ENCODE measurements around the gene LYZL1.

The LYZL1 gene

GRCh38 chr10:29254123-29255046, 34.5 kb upstream of the LYZL1 start:
- no peak for TF ChIP-seq POLR2AphosphoS5 (IDR thresholded peaks at IDR 0.05; ENCODE audit: low read depth, low read length)
- no peak for TF ChIP-seq SIN3A (IDR thresholded peaks at IDR 0.05; ENCODE audit: borderline replicate concordance, insufficient read depth, low read length)
- TF ChIP-seq, protein P1, sequence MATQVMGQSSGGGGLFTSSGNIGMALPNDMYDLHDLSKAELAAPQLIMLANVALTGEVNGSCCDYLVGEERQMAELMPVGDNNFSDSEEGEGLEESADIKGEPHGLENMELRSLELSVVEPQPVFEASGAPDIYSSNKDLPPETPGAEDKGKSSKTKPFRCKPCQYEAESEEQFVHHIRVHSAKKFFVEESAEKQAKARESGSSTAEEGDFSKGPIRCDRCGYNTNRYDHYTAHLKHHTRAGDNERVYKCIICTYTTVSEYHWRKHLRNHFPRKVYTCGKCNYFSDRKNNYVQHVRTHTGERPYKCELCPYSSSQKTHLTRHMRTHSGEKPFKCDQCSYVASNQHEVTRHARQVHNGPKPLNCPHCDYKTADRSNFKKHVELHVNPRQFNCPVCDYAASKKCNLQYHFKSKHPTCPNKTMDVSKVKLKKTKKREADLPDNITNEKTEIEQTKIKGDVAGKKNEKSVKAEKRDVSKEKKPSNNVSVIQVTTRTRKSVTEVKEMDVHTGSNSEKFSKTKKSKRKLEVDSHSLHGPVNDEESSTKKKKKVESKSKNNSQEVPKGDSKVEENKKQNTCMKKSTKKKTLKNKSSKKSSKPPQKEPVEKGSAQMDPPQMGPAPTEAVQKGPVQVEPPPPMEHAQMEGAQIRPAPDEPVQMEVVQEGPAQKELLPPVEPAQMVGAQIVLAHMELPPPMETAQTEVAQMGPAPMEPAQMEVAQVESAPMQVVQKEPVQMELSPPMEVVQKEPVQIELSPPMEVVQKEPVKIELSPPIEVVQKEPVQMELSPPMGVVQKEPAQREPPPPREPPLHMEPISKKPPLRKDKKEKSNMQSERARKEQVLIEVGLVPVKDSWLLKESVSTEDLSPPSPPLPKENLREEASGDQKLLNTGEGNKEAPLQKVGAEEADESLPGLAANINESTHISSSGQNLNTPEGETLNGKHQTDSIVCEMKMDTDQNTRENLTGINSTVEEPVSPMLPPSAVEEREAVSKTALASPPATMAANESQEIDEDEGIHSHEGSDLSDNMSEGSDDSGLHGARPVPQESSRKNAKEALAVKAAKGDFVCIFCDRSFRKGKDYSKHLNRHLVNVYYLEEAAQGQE (IDR thresholded peaks at IDR 0.05; ENCODE audit: insufficient read depth in 1 of 2, low read depth in 2 of 2, low read length in 2 of 2) = no peak
- TF ChIP-seq TAF1 (IDR thresholded peaks at IDR 0.05; ENCODE audit: borderline replicate concordance, insufficient read depth, low read length) = no peak
- no peak for TF ChIP-seq FOXP2 (optimal IDR thresholded peaks at IDR 0.05; ENCODE audit: borderline replicate concordance, extremely low read depth, extremely low read length, insufficient read depth)

GRCh38 chr10:29255104-29255503, 33.8 kb upstream of the LYZL1 start:
- no peak for TF ChIP-seq TAF1 (IDR thresholded peaks at IDR 0.05; ENCODE audit: borderline replicate concordance, insufficient read depth, low read length)
- no peak for TF ChIP-seq FOXP2 (optimal IDR thresholded peaks at IDR 0.05; ENCODE audit: borderline replicate concordance, extremely low read depth, extremely low read length, insufficient read depth)
- no peak for TF ChIP-seq SIN3A (IDR thresholded peaks at IDR 0.05; ENCODE audit: borderline replicate concordance, insufficient read depth, low read length)

GRCh38 chr10:29256019-29256418, 32.9 kb upstream of the LYZL1 start:
- TF ChIP-seq, protein P1 (IDR thresholded peaks at IDR 0.05; ENCODE audit: insufficient read depth in 1 of 2, low read depth in 2 of 2, low read length in 2 of 2) = no peak
- no peak for TF ChIP-seq SIN3A (IDR thresholded peaks at IDR 0.05; ENCODE audit: borderline replicate concordance, insufficient read depth, low read length)
- no peak for TF ChIP-seq TAF1 (IDR thresholded peaks at IDR 0.05; ENCODE audit: borderline replicate concordance, insufficient read depth, low read length)
- no peak for TF ChIP-seq FOXP2 (optimal IDR thresholded peaks at IDR 0.05; ENCODE audit: borderline replicate concordance, extremely low read depth, extremely low read length, insufficient read depth)
- no peak for TF ChIP-seq POLR2AphosphoS5 (IDR thresholded peaks at IDR 0.05; ENCODE audit: low read depth, low read length)

- TF ChIP-seq SIN3A (IDR thresholded peaks at IDR 0.05; ENCODE audit: borderline replicate concordance, insufficient read depth, low read length) = no peak
Observed at GRCh38 chr10:29256586-29256985, 32.3 kb upstream of the LYZL1 start.

DNA sequence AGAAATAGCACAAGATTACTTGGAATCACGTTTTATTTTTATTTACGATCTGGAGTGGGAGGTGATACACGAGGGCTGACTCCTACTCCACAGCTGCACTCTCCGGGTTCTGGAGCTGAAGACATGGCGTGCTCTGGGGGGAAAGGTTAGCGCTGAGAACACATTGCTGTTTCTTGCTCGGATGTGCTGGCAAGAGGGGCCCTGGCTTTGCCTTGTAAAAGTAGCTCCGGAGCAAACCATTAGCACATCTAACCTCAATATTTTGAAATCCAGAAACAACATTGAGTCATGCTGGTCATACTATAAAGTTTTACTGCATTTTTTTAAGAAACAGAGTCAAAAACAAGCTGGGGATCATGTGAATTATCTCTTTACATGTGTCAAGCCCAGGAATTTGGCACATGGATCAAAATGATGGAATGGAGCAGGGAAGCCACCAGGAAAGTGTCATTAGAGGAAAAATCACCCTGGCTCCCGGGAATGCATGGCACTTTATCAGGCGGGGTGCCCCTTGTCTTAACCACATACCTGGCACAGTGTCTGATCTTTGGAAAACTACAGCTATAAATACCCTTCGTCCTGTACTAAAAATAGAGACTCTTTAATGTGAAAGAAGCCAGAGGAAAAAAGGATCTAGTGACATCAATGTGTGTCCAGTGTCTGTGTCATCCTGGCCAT, 31.6 kb upstream of the LYZL1 start:
- TF ChIP-seq, protein P1 (IDR thresholded peaks at IDR 0.05; ENCODE audit: insufficient read depth in 1 of 2, low read depth in 2 of 2, low read length in 2 of 2) = no peak
- no peak for TF ChIP-seq SIN3A (IDR thresholded peaks at IDR 0.05; ENCODE audit: borderline replicate concordance, insufficient read depth, low read length)
- TF ChIP-seq POLR2AphosphoS5 (IDR thresholded peaks at IDR 0.05; ENCODE audit: low read depth, low read length) = no peak

DNA sequence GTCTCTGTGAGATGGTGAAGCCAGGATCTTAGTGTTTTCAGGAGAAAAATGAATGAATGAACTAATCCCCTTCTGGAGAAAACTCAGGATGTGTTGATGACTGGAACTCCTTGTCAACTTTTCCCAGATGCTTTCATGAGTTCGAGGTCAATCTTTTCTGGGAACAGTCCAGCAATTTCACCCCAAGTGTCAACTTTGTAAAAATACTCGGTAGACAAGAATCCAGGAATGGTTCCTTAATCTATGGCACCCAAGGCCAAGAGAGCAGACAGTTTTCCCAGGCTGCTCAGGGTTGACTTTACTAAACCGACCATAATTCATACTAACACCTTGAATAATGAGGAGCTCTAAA, 31.1 kb upstream of the LYZL1 start:
- no peak for TF ChIP-seq FOXP2 (optimal IDR thresholded peaks at IDR 0.05; ENCODE audit: borderline replicate concordance, extremely low read depth, extremely low read length, insufficient read depth)

Measured in PFSK-1 (cell line).